Heart left ventricle (tissue), 16 donors: ENCODE results near the gene ZFYVE26. TPM values are rescaled to one million over a fixed set of nuclear protein-coding genes. Genes with fewer than 3 reads are reported as not detected.

Experiments used
- ATAC-seq, 4 donors: fragments of 200-7000 bp; cut with Tn5 transposase; one replicate each; pipeline ENCODE4 v1.9.1; 2020 to 2022; ENCODE audit warnings: moderate library complexity in 4 of 4, mild to moderate bottlenecking in 3 of 4, moderate number of reproducible peaks in 1 of 4
- DNase-seq, 5 donors: peaks; one replicate each; pipeline ENCODE4 v3.0.0-alpha.2; 2020
- H3K27ac ChIP-seq, 12 donors: fragments of 200-600 bp; sonication (generic) in 4 of 12; one replicate each; pipeline versions ENCODE4 v1.5.0 to v1.8.0; 2016 to 2022; ENCODE audit warnings: mild to moderate bottlenecking in 2 of 12
- H3K27me3 ChIP-seq, 9 donors: fragments of 200-600 bp; sonication (generic) in 2 of 9; one replicate each; pipeline versions ENCODE4 v1.5.1 to v1.8.0; 2016 to 2022; ENCODE audit warnings: mild to moderate bottlenecking in 3 of 9
- H3K36me3 ChIP-seq, 9 donors: fragments of 200-600 bp; sonication (generic) in 2 of 9; one replicate each; pipeline versions ENCODE4 v1.5.0 to v1.8.0; 2018 to 2022; ENCODE audit warnings: mild to moderate bottlenecking in 2 of 9
- H3K4me1 ChIP-seq, 12 donors: fragments of 200-600 bp; sonication (generic) in 4 of 12; one replicate each; pipeline versions ENCODE4 v1.5.0 to v1.8.0; 2016 to 2022; ENCODE audit warnings: mild to moderate bottlenecking in 3 of 12
- H3K4me3 ChIP-seq, 12 donors: fragments of 200-600 bp; sonication (generic) in 4 of 12; one replicate each; pipeline versions ENCODE4 v1.5.0 to v1.8.0; 2017 to 2022; ENCODE audit warnings: mild to moderate bottlenecking in 9 of 12, moderate library complexity in 4 of 12
- H3K9me3 ChIP-seq, 12 donors: fragments of 200-600 bp; sonication (generic) in 4 of 12; one replicate each; pipeline versions ENCODE4 v1.5.0 to v1.8.0; 2016 to 2022; ENCODE audit warnings: mild to moderate bottlenecking in 1 of 12
- CTCF ChIP-seq, 12 donors: fragments of 200-600 bp; sonication (generic) in 4 of 12; IDR thresholded peaks; one replicate each; pipeline versions ENCODE4 v1.5.0 to v1.8.0; 2018 to 2022; ENCODE audit warnings: antibody characterized with exemption in 12 of 12, mild to moderate bottlenecking in 5 of 12
- POLR2A ChIP-seq, 2 donors: fragments of 450-650 bp; IDR thresholded peaks; one replicate each; pipeline ENCODE4 v1.6.1; 2017; ENCODE audit warnings: antibody characterized with exemption in 2 of 2, mild to moderate bottlenecking in 2 of 2, moderate library complexity in 2 of 2
- WGBS, 4 donors: extraction: QIAGEN DNeasy Blood & Tissue Kit in 2 of 4; methylation state at CpG; one replicate each; pipeline versions ENCODE4 v1.1.5 to v1.1.7; 2013 to 2018; 5-methylcytosine and 5-hydroxymethylcytosine counted together
- intact Hi-C, 10 donors: fragments of 100-400 bp; cut with DNase I; formaldehyde crosslinking; loops; one replicate each; pipeline versions ENCODE4 v1.11.1 to v1.14.2; 2022
- polyA plus RNA-seq, 2 donors: library from polyadenylated mRNA; stranded (reverse); fragments of 200-250 nt; gene quantifications; one replicate each; pipeline ENCODE4 v1.2.3, GENCODE V29; 2013
- total RNA-seq, 9 donors: library from RNA; depleted of rRNA in 2 of 9; stranded (reverse); fragments of >200 nt in 2 of 9; fragmentation: NEBNext Ultra II Directional in 3 of 9; extraction: Animal tissue kit (Norgen Biotek cat#: 25700) in 3 of 9; gene quantifications; one replicate each; pipeline versions ENCODE4 v1.1.0 to v1.2.4, GENCODE V29; 2016 to 2023
- donor health status: ischemic (EF 13 %, LVEDD 7.1; RV severe dilation, severe dysfunction).
- donor health status: healthy with polysubstance abuse.
- donor health status: DM: no; HTN: yes; CAD: no.
- donor health status: DM: no; HTN: no; CAD: no.
- donor health status: ischemic (EF 25% LVEDD 6.9; RV normal size, moderate dysfunction).
- donor health status: ischemic (EF 25% LVEDD 5.7; RV mildly dilated, moderate dysfunction).
- donor health status: healthy.
- donor health status: DM: yes; HTN: yes; CAD: no.
- donor health status: ischemic (EF 35%, LVEDD 5.7; RV mildly dilated, moderate dysfunction).
- donor health status: nonischemic (EF 11% LVEDD 7.7; RV severe dilation, severe dysfunction).
- donor health status: DM: yes; HTN: yes; CAD: no.
- donor health status: PGD.
- donor health status: ischemic (EF 29% LVEDD 5.4; RV normal size, mild dysfunction).
- donor health status: nonischemic (EF 23%, LVEDD 6.1; RV moderate dilation, normal function).

The ZFYVE26 gene
- total and polyA plus RNA-seq, 11 donors: 5.1 to 24.1 (median 18.2) TPM

GRCh38 chr14:67733616-67734015 is 82.8 kb downstream of the ZFYVE26 start:
- TF ChIP-seq CTCF (IDR thresholded peaks at IDR 0.05): no peak
- no peak for TF ChIP-seq POLR2A (IDR thresholded peaks at IDR 0.05)
- no peak for DNase-seq
- Histone ChIP-seq H3K4me1 (peaks cover 0 to 24% (median 15%) of the 10 kb centered on the region in 12 donors), H3K27me3 (no peaks in the 10 kb centered on the region), H3K36me3 (no peaks in the 10 kb centered on the region), H3K27ac (peak overlapping the region in 1 of 12 donors; percentile 54), H3K9me3 (no peaks in the 10 kb centered on the region), H3K4me3 (no peak overlapping the region)
- peak in 2 of 4 donors; percentile 13 to 27 for ATAC-seq
- 54 to 72% (median 67%) methylated on average over 4 of the region's 4 CpGs for WGBS, 4 donors
- intact Hi-C loops: no loop called here

GRCh38 chr14:67729072-67729885 is 87.1 kb downstream of the ZFYVE26 start:
- H3K4me3 ChIP-seq: no peak overlapping the region
- no peak for TF ChIP-seq POLR2A (IDR thresholded peaks at IDR 0.05)
- TF ChIP-seq CTCF (IDR thresholded peaks at IDR 0.05): no peak
- no peaks in the 10 kb centered on the region for H3K27me3 ChIP-seq
- H3K27ac ChIP-seq: no peak overlapping the region
- intact Hi-C loops: no loop called here
- H3K4me1 ChIP-seq: peaks cover 0 to 9% (median under 1%) of the 10 kb centered on the region in 12 donors
- no peak for DNase-seq
- no peaks in the 10 kb centered on the region for H3K36me3 ChIP-seq
- ATAC-seq: no peak
- WGBS, 4 donors: 55 to 64% (median 59%) methylated on average over 18 to 21 of the region's 21 CpGs
- H3K9me3 ChIP-seq: no peaks in the 10 kb centered on the region

GRCh38 chr14:67728258-67728657 is 88.1 kb downstream of the ZFYVE26 start:
- no peak overlapping the region for H3K27ac ChIP-seq
- H3K4me3 ChIP-seq: no peak overlapping the region
- TF ChIP-seq CTCF (IDR thresholded peaks at IDR 0.05) (no peak), POLR2A (IDR thresholded peaks at IDR 0.05) (no peak)
- H3K9me3 ChIP-seq: no peaks in the 10 kb centered on the region
- no peak for ATAC-seq
- no peaks in the 10 kb centered on the region for H3K4me1 ChIP-seq
- H3K36me3 ChIP-seq: no peaks in the 10 kb centered on the region
- intact Hi-C loops: no loop called here
- H3K27me3 ChIP-seq: peaks cover 0 to 2% (median 0%) of the 10 kb centered on the region in 9 donors
- DNase-seq: no peak

- Histone ChIP-seq H3K9me3 (no peaks in the 10 kb centered on the region), H3K4me1 (peaks cover 0 to 6% (median 2%) of the 10 kb centered on the region in 12 donors), H3K36me3 (no peaks in the 10 kb centered on the region), H3K4me3 (no peak overlapping the region), H3K27me3 (peaks cover 0 to 9% (median 0%) of the 10 kb centered on the region in 9 donors), H3K27ac (no peak overlapping the region)
- TF ChIP-seq POLR2A (IDR thresholded peaks at IDR 0.05) (no peak), CTCF (IDR thresholded peaks at IDR 0.05) (no peak)
- ATAC-seq (no peak), DNase-seq (no peak)
- WGBS, 4 donors: 93 to 94% (median 94%) methylated on average over 7 of the region's 7 CpGs
- intact Hi-C loops: no loop called here
Observed at GRCh38 chr14:67727361-67727760, 89.0 kb downstream of the ZFYVE26 start.
